Stimulated activated naive CD4-positive, alpha-beta T cell (primary cell): ENCODE measurements around the gene TRIM41.
"Not testable (repeated sequence)": the region's sequence is repeated elsewhere in the genome, so short reads cannot be mapped to it uniquely, and the experiment has no call there.

Source experiments
- DNase-seq, 6 experiments: peaks; one replicate each; lab custom pipeline; 2025; lab: John Stamatoyannopoulos, UW

TRIM41 gene

GRCh38 chr5:181255836-181256578 lies 32.9 kb downstream of the TRIM41 start:
- no peak for DNase-seq

GRCh38 chr5:181258576-181258975 lies 35.5 kb downstream of the TRIM41 start:
- DNase-seq = no peak

- DNase-seq = no peak
These were observed 36.2 kb downstream of the TRIM41 start for GRCh38 chr5:181259283-181259682.

GRCh38 chr5:181259974-181260719 lies 37.1 kb downstream of the TRIM41 start:
- DNase-seq = no peak

GRCh38 chr5:181260720-181261319 lies 37.7 kb downstream of the TRIM41 start, which contains the start of gene TRIM52:
TSS of gene TRIM52 (minus strand) at chr5:181261143. CDS start at chr5:181260813, 330 bp downstream.
- DNase-seq = no peak

GRCh38 chr5:181261320-181262049 lies 38.4 kb downstream of the TRIM41 start:
- no peak for DNase-seq

GRCh38 chr5:181263633-181264032 lies 40.6 kb downstream of the TRIM41 start:
- DNase-seq = no peak

GRCh38 chr5:181265092-181265671 lies 42.1 kb downstream of the TRIM41 start:
- no peak for DNase-seq

- DNase-seq = not testable (repeated sequence)
These were observed 44.3 kb downstream of the TRIM41 start for GRCh38 chr5:181267291-181267904.

GRCh38 chr5:181267907-181268306 lies 44.8 kb downstream of the TRIM41 start:
- not testable (repeated sequence) for DNase-seq

- DNase-seq = no peak
These were observed 48.0 kb downstream of the TRIM41 start for GRCh38 chr5:181271081-181271480.

GRCh38 chr5:181273433-181273744 lies 50.3 kb downstream of the TRIM41 start:
- DNase-seq = not testable (repeated sequence)

GRCh38 chr5:181280251-181280762 lies 57.2 kb downstream of the TRIM41 start:
- DNase-seq = no peak

- DNase-seq = no peak
These were observed 58.2 kb downstream of the TRIM41 start for GRCh38 chr5:181281077-181281983.

GRCh38 chr5:181281984-181282316 lies 58.9 kb downstream of the TRIM41 start:
- DNase-seq = no peak

- not testable (repeated sequence) for DNase-seq
These were observed 59.3 kb downstream of the TRIM41 start for GRCh38 chr5:181282415-181282814.

- no peak for DNase-seq
These were observed 59.8 kb downstream of the TRIM41 start for GRCh38 chr5:181282874-181283273.

GRCh38 chr5:181283347-181283746 lies 60.3 kb downstream of the TRIM41 start:
- DNase-seq = no peak

- DNase-seq = not testable (repeated sequence)
These were observed 61.0 kb downstream of the TRIM41 start for GRCh38 chr5:181283841-181284755.
